Fibroblast of lung (primary cell): ENCODE results near the gene CORIN. TPM values are rescaled to one million over a fixed set of nuclear protein-coding genes. Genes with fewer than 3 reads are reported as not detected.

Experiments
- DNase-seq, 2 donors: peaks; one replicate each; pipeline versions ENCODE4 v3.0.0 to v3.0.0-alpha.2; 2010; ENCODE audit warnings: low read depth in 2 of 2
- H2AFZ ChIP-seq: 2 replicates; pipeline ENCODE4 v1.5.1; 2012; ENCODE audit warnings: low read length, control low read depth, inconsistent platforms
- H3K27ac ChIP-seq: 2 replicates; pipeline ENCODE4 v1.5.1; 2011; ENCODE audit warnings: low read length, control low read depth; ENCODE audit not compliant: insufficient read depth
- H3K27me3 ChIP-seq: 2 replicates; pipeline ENCODE4 v1.5.1; 2011; ENCODE audit warnings: mild to moderate bottlenecking, low read length; ENCODE audit not compliant: control insufficient read depth, insufficient read depth
- H3K36me3 ChIP-seq: 2 replicates; pipeline ENCODE4 v1.5.1; 2011; ENCODE audit warnings: low read length; ENCODE audit not compliant: control insufficient read depth, insufficient read depth
- H3K4me1 ChIP-seq: 2 replicates; pipeline ENCODE4 v1.5.1; 2011; ENCODE audit warnings: low read length; ENCODE audit not compliant: control insufficient read depth, insufficient read depth; ENCODE audit errors: extremely low read depth
- H3K4me2 ChIP-seq: 2 replicates; pipeline ENCODE4 v1.5.1; 2011; ENCODE audit warnings: low read length, control low read depth; ENCODE audit not compliant: insufficient read depth; ENCODE audit errors: extremely low read depth
- H3K4me3 ChIP-seq, 4 experiments: fragments of 200-600 bp in 1 of 4; sonication (generic) in 1 of 4; replicated peaks in 1 of 4; 2 replicates each; pipeline ENCODE4 v1.5.1; 2011 to 2016; ENCODE audit warnings: low read length in 4 of 4, low read depth in 3 of 4, mild to moderate bottlenecking in 3 of 4, control low read depth in 2 of 4, inconsistent platforms in 1 of 4, mixed read lengths in 1 of 4; ENCODE audit not compliant: insufficient read depth in 1 of 4; ENCODE audit errors: control extremely low read depth in 1 of 4
- H3K79me2 ChIP-seq: 2 replicates; pipeline ENCODE4 v1.5.1; 2012; ENCODE audit warnings: mild to moderate bottlenecking, low read length, inconsistent platforms; ENCODE audit not compliant: control insufficient read depth, insufficient read depth
- H3K9ac ChIP-seq: 2 replicates; pipeline ENCODE4 v1.5.1; 2011; ENCODE audit warnings: mild to moderate bottlenecking, low read length, control low read depth; ENCODE audit not compliant: insufficient read depth
- H3K9me3 ChIP-seq: 2 replicates; pipeline ENCODE4 v1.5.1; 2012; ENCODE audit warnings: low read depth, low read length; ENCODE audit not compliant: control insufficient read depth, insufficient read depth
- H4K20me1 ChIP-seq: 2 replicates; pipeline ENCODE4 v1.5.1; 2011; ENCODE audit warnings: low read length; ENCODE audit not compliant: control insufficient read depth, insufficient read depth; ENCODE audit errors: extremely low read depth
- EZH2 ChIP-seq: IDR thresholded peaks from 2 replicates; pipeline ENCODE4 v1.5.1; 2012; ENCODE audit warnings: low read length, control low read depth, mild to moderate bottlenecking; ENCODE audit errors: missing control alignments
- polyA plus RNA-seq, 2 donors: library from polyadenylated mRNA; depleted of rRNA in 1 of 2; stranded (reverse) in 1 of 2; unstranded in 1 of 2; fragments of >200 nt; gene quantifications; 2 replicates each; pipeline ENCODE4 v1.2.1, GENCODE V29; 2011 to 2012; ENCODE audit warnings: missing spikeins in 1 of 2
- total RNA-seq: library from RNA; depleted of rRNA; stranded (reverse); fragments of >200 nt; gene quantifications from 2 replicates; pipeline ENCODE4 v1.2.1, GENCODE V29; 2014
- TF ChIP-seq, protein P1 (sequence below), 2 donors: IDR thresholded peaks in 1 of 2; conservative IDR thresholded peaks in 1 of 2; 1 replicate in 1 of 2; 2 replicates in 1 of 2; pipeline ENCODE4 v1.5.1; 2011 to 2012; ENCODE audit warnings: low read length in 2 of 2, control low read depth in 1 of 2, inconsistent platforms in 1 of 2, low read depth in 1 of 2, mild to moderate bottlenecking in 1 of 2

The CORIN gene
- total and polyA plus RNA-seq, 2 donors (not counting 1 experiment from before 2014, with no cell fraction given): 1.5 to 22.2 TPM

DNA sequence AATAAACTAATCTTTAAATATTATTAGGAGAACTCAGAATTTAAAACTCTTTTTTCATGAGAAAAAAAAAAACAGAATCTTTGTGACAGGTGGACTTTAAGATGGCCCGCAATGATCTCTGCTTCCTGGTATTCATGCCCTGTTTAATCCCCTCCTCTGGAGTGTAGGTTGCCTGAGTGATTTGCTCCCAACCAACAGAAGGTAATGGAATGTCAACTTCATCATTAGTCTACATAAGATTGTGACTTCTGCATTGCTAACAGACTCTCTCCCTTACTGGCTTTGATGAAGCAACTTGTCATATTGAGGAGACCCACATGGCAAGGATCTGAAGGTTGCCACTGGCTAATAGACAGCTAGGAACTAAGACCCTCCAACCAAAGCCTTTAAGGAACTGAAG is 88.8 kb downstream of the CORIN start:
- H4K20me1 ChIP-seq: no peaks in the 10 kb centered on the region
- H3K4me2 ChIP-seq: no peak overlapping the region
- no peaks in the 10 kb centered on the region for H3K36me3 ChIP-seq
- no peak overlapping the region for H3K27ac ChIP-seq
- H3K9ac ChIP-seq: no peak overlapping the region
- no peak overlapping the region for H3K4me3 ChIP-seq
- H3K9me3 ChIP-seq: no peaks in the 10 kb centered on the region
- H3K79me2 ChIP-seq: no peaks in the 10 kb centered on the region
- DNase-seq: no peak
- no peak overlapping the region for H2AFZ ChIP-seq
- H3K4me1 ChIP-seq: no peaks in the 10 kb centered on the region
- H3K27me3 ChIP-seq: no peaks in the 10 kb centered on the region
- TF ChIP-seq EZH2: no peak
- TF ChIP-seq, protein P1, sequence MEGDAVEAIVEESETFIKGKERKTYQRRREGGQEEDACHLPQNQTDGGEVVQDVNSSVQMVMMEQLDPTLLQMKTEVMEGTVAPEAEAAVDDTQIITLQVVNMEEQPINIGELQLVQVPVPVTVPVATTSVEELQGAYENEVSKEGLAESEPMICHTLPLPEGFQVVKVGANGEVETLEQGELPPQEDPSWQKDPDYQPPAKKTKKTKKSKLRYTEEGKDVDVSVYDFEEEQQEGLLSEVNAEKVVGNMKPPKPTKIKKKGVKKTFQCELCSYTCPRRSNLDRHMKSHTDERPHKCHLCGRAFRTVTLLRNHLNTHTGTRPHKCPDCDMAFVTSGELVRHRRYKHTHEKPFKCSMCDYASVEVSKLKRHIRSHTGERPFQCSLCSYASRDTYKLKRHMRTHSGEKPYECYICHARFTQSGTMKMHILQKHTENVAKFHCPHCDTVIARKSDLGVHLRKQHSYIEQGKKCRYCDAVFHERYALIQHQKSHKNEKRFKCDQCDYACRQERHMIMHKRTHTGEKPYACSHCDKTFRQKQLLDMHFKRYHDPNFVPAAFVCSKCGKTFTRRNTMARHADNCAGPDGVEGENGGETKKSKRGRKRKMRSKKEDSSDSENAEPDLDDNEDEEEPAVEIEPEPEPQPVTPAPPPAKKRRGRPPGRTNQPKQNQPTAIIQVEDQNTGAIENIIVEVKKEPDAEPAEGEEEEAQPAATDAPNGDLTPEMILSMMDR (conservative IDR thresholded peaks at IDR 0.05 in 1 of 2, IDR thresholded peaks at IDR 0.05 in 1 of 2; ENCODE audit: low read depth in 1 of 2, low read length in 2 of 2): no peak

DNA sequence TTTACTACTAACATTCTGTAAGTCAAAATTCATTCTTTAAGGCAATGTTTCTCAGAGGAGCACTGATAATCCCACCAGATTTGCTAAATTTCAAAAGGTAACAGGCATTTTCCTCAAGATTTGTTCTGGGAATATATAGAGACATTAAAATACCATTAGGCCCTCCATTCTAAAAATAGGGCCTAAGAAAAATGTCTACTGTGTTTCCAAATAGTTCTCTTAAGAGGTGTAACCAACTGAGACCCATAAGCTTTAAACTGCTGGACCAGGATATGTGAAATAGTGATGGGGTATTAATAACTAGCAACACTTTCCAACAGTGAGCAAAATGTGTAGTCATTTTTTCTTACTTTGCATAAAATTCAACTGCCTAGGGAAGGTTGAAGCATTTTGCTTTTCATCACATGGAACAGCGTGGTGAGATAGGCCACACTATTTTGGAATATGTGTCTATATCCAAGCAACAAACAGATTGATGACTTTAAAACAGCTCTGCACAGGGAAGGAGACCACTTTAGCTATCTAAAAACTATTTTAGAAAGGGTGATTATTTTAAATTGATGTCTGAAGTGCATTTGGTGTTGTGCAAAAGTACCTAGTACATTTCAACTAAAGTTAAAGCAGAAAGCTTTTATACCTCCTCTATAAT is 89.9 kb downstream of the CORIN start:
- H3K4me1 ChIP-seq: no peaks in the 10 kb centered on the region
- no peak for DNase-seq
- H3K9ac ChIP-seq: no peak overlapping the region
- H2AFZ ChIP-seq: no peak overlapping the region
- no peaks in the 10 kb centered on the region for H4K20me1 ChIP-seq
- H3K79me2 ChIP-seq: no peaks in the 10 kb centered on the region
- H3K27ac ChIP-seq: no peak overlapping the region
- no peaks in the 10 kb centered on the region for H3K36me3 ChIP-seq
- TF ChIP-seq EZH2: no peak
- TF ChIP-seq, protein P1 (conservative IDR thresholded peaks at IDR 0.05 in 1 of 2, IDR thresholded peaks at IDR 0.05 in 1 of 2; ENCODE audit: low read depth in 1 of 2, low read length in 2 of 2): no peak
- H3K4me2 ChIP-seq: no peak overlapping the region
- no peak overlapping the region for H3K4me3 ChIP-seq
- H3K9me3 ChIP-seq: no peaks in the 10 kb centered on the region
- H3K27me3 ChIP-seq: no peaks in the 10 kb centered on the region

DNA sequence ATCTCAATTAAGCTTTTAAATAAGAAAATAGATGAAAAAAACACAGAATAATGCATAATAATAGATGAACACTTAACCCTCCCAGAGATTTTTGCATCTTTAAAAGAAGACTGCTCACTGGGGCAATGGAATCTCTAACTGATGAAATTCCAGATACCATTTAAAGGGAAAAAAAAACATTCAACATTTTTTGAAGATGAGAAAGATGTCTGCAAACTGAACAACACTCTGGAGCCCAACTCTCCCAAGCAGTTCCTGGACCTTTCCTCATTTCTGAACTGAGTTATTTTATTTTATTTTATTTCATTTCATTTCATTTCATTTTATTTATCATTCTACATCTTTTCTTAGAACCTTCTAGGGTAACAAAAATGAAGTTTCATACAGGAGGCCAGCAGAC is 90.7 kb downstream of the CORIN start:
- no peak for DNase-seq
- Histone ChIP-seq H3K9me3 (no peaks in the 10 kb centered on the region), H3K36me3 (no peaks in the 10 kb centered on the region), H3K79me2 (no peaks in the 10 kb centered on the region), H3K4me3 (no peak overlapping the region), H2AFZ (no peak overlapping the region), H3K27ac (no peak overlapping the region), H3K4me2 (no peak overlapping the region), H3K27me3 (no peaks in the 10 kb centered on the region), H3K9ac (no peak overlapping the region), H3K4me1 (no peaks in the 10 kb centered on the region), H4K20me1 (no peaks in the 10 kb centered on the region)
- TF ChIP-seq, protein P1 (conservative IDR thresholded peaks at IDR 0.05 in 1 of 2, IDR thresholded peaks at IDR 0.05 in 1 of 2; ENCODE audit: low read depth in 1 of 2, low read length in 2 of 2): no peak
- no peak for TF ChIP-seq EZH2
